DND-41 (cell line): Measurements from ENCODE around the gene GABRB3.

Experiments used
- CTCF ChIP-seq: IDR thresholded peaks from 2 replicates; pipeline ENCODE4 v1.5.1; 2012; ENCODE audit warnings: borderline replicate concordance, low read length, moderate library complexity, mild to moderate bottlenecking; ENCODE audit not compliant: poor library complexity, severe bottlenecking; ENCODE audit errors: extremely low read depth
- EZH2 ChIP-seq: IDR thresholded peaks from 3 replicates; pipeline ENCODE4 v1.6.1; 2012; ENCODE audit warnings: borderline replicate concordance, low read depth, mild to moderate bottlenecking, moderate library complexity, low read length, inconsistent platforms; ENCODE audit not compliant: severe bottlenecking

DNA sequence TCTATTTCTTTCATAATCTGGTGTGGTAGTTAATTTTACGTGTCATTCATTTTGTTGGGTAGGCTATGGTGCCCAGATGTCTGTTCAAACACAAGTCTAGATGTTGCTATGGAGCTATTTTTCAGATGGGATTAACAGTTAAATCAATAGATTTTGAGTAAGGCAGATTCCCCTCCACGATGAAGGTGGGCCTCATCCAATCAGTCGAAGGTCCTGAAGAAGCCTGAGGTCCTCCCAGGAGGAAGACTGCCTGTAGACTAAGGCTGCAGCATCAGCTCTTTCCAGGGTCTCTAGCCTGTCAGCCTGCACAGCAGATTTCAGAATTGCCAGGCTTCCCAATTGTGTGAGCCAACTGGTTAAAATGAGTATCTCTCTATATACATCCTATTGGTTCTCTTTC, 92.9 kb downstream of the GABRB3 start:
- TF ChIP-seq CTCF (no peak), EZH2 (no peak)
